AG04450 (cell line): ENCODE measurements around the gene GNAI1. TPM values are rescaled to one million over a fixed set of nuclear protein-coding genes. Genes with fewer than 3 reads are reported as not detected.

Experiments
- CTCF ChIA-PET: fragments of 300-600, 350-600 bp; formaldehyde crosslinking; extraction: SDS; loops from one replicate; lab custom pipeline; 2022; ENCODE audit warnings: antibody characterized with exemption, inconsistent platforms; lab: Charles Lee
- POLR2A ChIA-PET: fragments of 350-600 bp; formaldehyde crosslinking; extraction: SDS; loops from one replicate; lab custom pipeline; 2021; ENCODE audit warnings: antibody characterized with exemption, inconsistent platforms; lab: Yijun Ruan, JAX
- DNase-seq: peaks from one replicate; pipeline ENCODE4 v3.0.0-alpha.2; 2011; ENCODE audit warnings: low read depth, low spot score
- H3K27ac ChIP-seq: one replicate; pipeline ENCODE4 v1.5.1; 2012; ENCODE audit warnings: low read depth, low read length, control low read depth
- H3K27me3 ChIP-seq: one replicate; pipeline ENCODE4 v1.6.0; 2012; ENCODE audit warnings: low read length; ENCODE audit not compliant: control insufficient read depth, insufficient read depth
- H3K4me3 ChIP-seq: 2 replicates; pipeline ENCODE4 v1.5.1; 2011; ENCODE audit warnings: mild to moderate bottlenecking, low read depth, low read length, control low read depth
- H3K9me3 ChIP-seq: 2 replicates; pipeline ENCODE4 v1.5.1; 2012; ENCODE audit warnings: low read length; ENCODE audit not compliant: control insufficient read depth, insufficient read depth
- polyA plus RNA-seq: library from polyadenylated mRNA; depleted of rRNA; stranded (reverse); fragments of >200 nt; gene quantifications from 2 replicates; pipeline ENCODE4 v1.2.3, GENCODE V29; 2011
- TF ChIP-seq, protein P1 (sequence below): IDR thresholded peaks from 2 replicates; pipeline ENCODE4 v1.5.1; 2011; ENCODE audit warnings: low read depth, low read length, control low read depth, inconsistent platforms

The GNAI1 gene
- polyA plus RNA-seq, 1 experiment: 56.2 TPM

DNA sequence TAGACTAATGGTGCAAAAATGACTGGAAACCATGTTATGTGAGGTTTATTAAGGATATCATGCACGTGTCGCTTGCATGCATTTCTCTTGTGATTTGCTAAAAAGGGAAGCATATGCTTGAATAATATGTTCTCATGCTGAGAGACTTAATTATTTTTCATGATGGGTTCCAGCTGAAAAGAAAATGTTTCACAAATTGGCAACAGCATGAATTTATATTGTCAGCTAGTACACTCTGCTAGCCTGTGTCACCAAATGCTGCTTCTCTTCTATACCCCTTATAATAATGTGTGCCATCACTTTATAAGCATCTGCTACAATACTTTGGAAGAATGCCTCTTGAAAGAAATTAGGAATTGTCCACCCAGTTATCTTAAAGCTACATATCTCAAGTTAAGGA is 63.0 kb downstream of the GNAI1 start:
- ChIA-PET CTCF (interaction anchor here (0.6 kb wide), 1 partner anchor 329 kb away, joined by 3 read pairs; no protein-coding TSS in a partner anchor), POLR2A (no interaction called here)
- DNase-seq: no peak
- Histone ChIP-seq H3K4me3 (no peak overlapping the region), H3K27me3 (no peaks in the 10 kb centered on the region), H3K9me3 (no peaks in the 10 kb centered on the region), H3K27ac (no peak overlapping the region)
- TF ChIP-seq, protein P1, sequence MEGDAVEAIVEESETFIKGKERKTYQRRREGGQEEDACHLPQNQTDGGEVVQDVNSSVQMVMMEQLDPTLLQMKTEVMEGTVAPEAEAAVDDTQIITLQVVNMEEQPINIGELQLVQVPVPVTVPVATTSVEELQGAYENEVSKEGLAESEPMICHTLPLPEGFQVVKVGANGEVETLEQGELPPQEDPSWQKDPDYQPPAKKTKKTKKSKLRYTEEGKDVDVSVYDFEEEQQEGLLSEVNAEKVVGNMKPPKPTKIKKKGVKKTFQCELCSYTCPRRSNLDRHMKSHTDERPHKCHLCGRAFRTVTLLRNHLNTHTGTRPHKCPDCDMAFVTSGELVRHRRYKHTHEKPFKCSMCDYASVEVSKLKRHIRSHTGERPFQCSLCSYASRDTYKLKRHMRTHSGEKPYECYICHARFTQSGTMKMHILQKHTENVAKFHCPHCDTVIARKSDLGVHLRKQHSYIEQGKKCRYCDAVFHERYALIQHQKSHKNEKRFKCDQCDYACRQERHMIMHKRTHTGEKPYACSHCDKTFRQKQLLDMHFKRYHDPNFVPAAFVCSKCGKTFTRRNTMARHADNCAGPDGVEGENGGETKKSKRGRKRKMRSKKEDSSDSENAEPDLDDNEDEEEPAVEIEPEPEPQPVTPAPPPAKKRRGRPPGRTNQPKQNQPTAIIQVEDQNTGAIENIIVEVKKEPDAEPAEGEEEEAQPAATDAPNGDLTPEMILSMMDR: no peak

GRCh38 chr7:80199051-80199450 is 64.4 kb downstream of the GNAI1 start:
- no peak for DNase-seq
- H3K4me3 ChIP-seq: no peak overlapping the region
- TF ChIP-seq, protein P1: no peak
- no peaks in the 10 kb centered on the region for H3K27me3 ChIP-seq
- H3K9me3 ChIP-seq: no peaks in the 10 kb centered on the region
- H3K27ac ChIP-seq: no peak overlapping the region
- POLR2A ChIA-PET: no interaction called here
- CTCF ChIA-PET: interaction anchor here (0.9 kb wide), 1 partner anchor 9 kb away, joined by 4 read pairs; no protein-coding TSS in a partner anchor

DNA sequence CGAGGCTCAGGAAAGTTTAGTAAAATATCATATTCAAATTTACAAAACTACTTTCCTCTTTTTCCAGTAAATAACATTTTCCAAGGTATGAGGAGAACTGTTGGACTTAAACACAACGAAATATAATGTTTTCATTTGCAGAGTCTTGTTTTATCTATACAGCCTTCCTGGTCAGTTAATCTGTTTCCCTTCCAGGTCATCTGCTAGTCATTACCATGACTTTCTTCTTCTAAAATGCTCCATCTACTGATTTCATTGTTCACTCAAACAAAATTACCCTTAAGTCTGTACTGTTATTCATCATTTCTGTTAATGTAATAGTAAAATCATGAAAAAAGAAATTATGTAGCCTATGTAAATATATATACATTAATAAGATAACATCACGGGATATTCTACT is 69.8 kb downstream of the GNAI1 start:
- Histone ChIP-seq H3K27me3 (no peaks in the 10 kb centered on the region), H3K4me3 (no peak overlapping the region), H3K27ac (no peak overlapping the region), H3K9me3 (no peaks in the 10 kb centered on the region)
- POLR2A ChIA-PET: no interaction called here
- CTCF ChIA-PET: no interaction called here
- TF ChIP-seq, protein P1: no peak
- DNase-seq: no peak

DNA sequence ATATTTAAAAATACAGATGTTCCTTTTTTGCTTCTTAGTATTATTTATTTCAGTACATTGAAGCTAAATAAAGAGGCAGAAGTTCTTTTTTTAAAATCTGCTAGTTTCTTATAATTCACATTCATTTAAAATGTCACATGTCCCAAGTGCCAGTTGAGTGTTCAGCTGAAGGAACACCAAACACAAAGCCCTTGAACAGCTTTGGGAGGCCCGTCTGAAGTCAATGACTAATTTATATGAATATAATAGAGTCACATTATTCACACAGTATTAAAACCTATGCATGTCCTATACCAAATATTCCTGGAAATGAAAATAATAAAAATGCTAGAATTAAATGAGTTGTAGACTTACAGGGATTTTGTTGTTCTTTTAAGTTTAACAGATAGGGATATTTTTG is 70.3 kb downstream of the GNAI1 start:
- POLR2A ChIA-PET: no interaction called here
- DNase-seq: no peak
- CTCF ChIA-PET: no interaction called here
- Histone ChIP-seq H3K4me3 (no peak overlapping the region), H3K9me3 (no peaks in the 10 kb centered on the region), H3K27ac (no peak overlapping the region), H3K27me3 (no peaks in the 10 kb centered on the region)
- TF ChIP-seq, protein P1: no peak

DNA sequence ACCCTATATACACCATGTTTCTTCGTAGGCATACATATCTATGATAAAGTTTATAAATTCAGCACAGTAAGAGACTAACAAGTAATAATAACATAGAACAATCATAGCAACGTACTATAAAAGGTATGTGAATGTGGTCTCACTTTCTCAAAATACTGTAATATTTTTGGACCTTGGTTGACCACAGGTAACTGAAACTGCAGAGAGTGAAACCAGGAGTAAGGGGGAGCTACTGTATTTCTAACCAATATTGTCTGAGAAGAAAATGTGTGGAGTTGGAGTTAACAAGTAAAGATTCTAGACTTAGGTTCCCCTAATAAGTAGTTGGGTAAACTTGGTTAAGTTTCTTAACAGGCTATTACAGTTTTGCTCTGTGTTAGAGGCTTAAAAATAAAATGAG is 72.1 kb downstream of the GNAI1 start:
- ChIA-PET POLR2A (no interaction called here), CTCF (no interaction called here)
- no peak overlapping the region for H3K27ac ChIP-seq
- no peaks in the 10 kb centered on the region for H3K9me3 ChIP-seq
- H3K27me3 ChIP-seq: no peaks in the 10 kb centered on the region
- no peak for DNase-seq
- H3K4me3 ChIP-seq: no peak overlapping the region
- TF ChIP-seq, protein P1: no peak
